Inflammatory macrophage (primary cell): ENCODE data around the gene PPP1R15A.
A peak's percentile ranks its signal among the peaks of the same experiment; 100 is the strongest.
"Not testable (repeated sequence)": the region's sequence is repeated elsewhere in the genome, so short reads cannot be mapped to it uniquely, and the experiment has no call there.

Experiments
- DNase-seq, 2 donors: peaks; one replicate each; pipeline ENCODE4 v3.0.0-alpha.2; 2020 to 2022
- total RNA-seq, 18 experiments: gene quantifications; one replicate each; lab custom pipeline; 2026; ENCODE audit warnings: mixed read lengths in 6 of 18, inconsistent platforms in 2 of 18; lab: John Stamatoyannopoulos, UW

Gene PPP1R15A
- total RNA-seq: 39.7 to 1,035 (median 129) reads per million in 18 experiments

GRCh38 chr19:48872182-48872883, at the start of gene PPP1R15A:
TSS of gene PPP1R15A (plus strand) at chr19:48872421. CDS start at chr19:48873234, 813 bp downstream.
- DNase-seq: peak; percentile 98 to 100

DNA sequence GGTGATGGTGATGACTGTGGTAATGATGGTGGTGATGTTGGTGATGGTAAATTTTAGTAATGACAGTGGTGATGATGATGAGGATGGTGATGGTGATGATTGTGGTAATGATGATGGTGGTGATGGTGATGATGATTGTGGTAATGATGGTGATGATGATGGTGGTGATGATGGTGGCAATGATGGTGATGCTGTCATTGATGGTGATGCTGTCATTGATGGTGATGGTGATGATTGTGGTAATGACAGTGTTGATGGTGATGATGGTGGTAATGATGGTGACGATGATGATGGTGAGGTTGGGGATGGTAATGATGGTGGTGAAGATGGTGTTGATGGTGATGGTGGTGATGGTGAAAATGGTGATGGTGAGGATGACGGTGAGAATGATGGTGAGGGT, 49.7 kb upstream of the PPP1R15A start:
- no peak for DNase-seq

- no peak for DNase-seq
These were observed 45.6 kb upstream of the PPP1R15A start for GRCh38 chr19:48826606-48827020.

DNA sequence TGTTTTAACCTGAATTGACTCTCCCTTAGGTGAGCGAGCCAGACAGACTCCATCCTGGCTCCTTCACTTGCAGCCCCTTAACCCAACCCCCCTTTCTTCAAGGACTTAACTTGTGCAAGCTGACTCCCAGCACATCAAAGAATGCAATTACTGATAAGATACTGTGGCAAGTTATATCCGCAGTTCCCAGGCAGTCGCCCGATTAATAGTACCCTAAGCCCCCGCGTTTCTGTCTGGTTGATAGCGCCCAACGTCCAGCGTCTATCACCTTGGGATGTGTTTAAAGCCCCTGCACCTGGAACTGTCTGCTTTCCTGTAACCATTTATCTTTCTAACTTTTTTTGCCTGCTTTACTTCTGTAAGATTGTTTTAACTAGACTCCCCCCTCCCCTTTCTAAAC, 42.1 kb upstream of the PPP1R15A start:
- DNase-seq: no peak

- no peak for DNase-seq
These were observed 41.3 kb upstream of the PPP1R15A start for GRCh38 chr19:48830965-48831364.

DNA sequence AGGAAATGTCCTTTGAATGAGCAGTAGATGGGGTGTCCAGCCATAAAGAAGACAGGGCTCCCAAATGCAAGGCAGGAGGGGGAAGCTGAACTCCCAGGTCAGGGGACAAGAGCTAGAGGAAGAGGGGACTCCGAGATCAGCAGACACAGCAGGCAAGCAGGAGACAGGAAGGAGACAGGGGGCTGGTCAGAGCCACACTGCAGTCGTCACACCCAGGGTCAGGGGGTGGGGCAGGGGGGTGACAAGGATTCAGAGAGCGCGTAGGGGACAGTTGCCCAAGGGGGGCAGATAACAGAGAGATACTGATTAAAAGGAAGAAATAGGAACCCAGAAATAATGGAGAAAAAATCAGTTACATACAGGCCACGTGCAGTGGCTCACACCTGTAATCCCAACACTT, 39.2 kb upstream of the PPP1R15A start:
- DNase-seq: no peak

DNA sequence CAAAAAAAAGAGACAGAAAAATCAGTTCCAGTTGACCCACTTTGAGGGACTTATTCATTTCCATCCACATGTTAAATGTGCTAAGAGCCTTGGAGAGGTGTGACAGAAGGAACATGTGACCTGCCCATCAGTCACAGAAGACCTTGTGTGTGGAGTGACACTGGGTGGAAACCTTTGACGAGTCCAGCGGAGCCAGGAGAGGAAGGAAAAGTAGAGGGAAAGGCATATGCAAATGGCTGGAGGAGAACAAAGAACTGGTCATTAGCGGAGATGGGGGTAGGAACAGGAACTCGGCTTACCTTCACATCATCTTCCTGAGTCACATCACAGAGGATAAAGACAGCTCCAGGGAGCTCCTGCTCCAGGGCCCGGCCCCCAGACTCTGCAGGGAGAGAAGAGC, 38.2 kb upstream of the PPP1R15A start:
- DNase-seq: peak; percentile 15 to 20

DNA sequence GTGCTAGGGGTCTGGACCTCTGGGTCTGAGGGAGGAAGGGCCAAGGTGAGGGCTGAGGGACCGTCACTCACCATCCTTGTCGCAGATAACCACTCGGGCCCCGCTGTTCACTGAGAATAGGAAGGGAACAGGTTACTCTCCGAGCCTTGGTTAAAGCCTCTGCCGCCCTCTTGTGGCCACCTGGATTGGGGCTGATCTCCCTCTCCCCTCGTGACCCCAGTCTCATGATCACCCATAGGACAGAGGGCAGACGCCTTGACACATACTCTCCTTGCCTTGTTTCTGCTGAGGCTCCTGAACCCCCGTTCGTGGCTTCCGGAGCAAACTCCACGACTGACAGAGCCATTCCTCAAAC, 36.5 kb upstream of the PPP1R15A start:
- DNase-seq: peak; percentile 95 to 96

- no peak for DNase-seq
These were observed 35.9 kb upstream of the PPP1R15A start, which contains the start of gene HSD17B14 for GRCh38 chr19:48836089-48837017. TSS of gene HSD17B14 (minus strand) at chr19:48836491. CDS start at chr19:48836411, 80 bp downstream.

- DNase-seq: peak; percentile 65 to 82
These were observed 35.1 kb upstream of the PPP1R15A start for GRCh38 chr19:48837051-48837524.

GRCh38 chr19:48837687-48838086, 34.5 kb upstream of the PPP1R15A start:
- DNase-seq: no peak

DNA sequence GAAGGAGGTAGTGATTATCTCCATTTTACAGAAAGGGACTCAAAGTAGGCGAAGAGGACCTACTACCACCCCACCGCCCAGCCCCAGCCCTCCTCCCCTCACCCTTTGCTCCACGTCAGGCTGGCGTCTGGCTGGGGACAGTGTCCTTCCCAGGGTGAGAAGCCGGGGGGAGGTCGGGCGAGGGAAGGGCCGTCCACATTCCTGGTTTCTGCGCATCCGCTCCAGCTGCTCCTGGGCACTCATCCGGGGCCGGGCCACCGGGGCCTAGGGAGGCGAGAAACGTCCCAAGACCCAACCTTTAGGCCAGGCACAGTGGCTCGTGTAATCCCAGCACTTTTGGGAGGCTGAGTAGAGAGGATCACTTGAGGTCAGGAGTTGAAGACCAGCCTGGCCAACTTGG, 31.2 kb upstream of the PPP1R15A start:
- DNase-seq: no peak

GRCh38 chr19:48841571-48841970, 30.6 kb upstream of the PPP1R15A start:
- no peak for DNase-seq

- DNase-seq: peak; percentile 63 to 68
These were observed 29.4 kb upstream of the PPP1R15A start for GRCh38 chr19:48842789-48843162.

GRCh38 chr19:48844472-48844871, 27.7 kb upstream of the PPP1R15A start:
- DNase-seq: peak in 1 of 2 donors; percentile 5

DNA sequence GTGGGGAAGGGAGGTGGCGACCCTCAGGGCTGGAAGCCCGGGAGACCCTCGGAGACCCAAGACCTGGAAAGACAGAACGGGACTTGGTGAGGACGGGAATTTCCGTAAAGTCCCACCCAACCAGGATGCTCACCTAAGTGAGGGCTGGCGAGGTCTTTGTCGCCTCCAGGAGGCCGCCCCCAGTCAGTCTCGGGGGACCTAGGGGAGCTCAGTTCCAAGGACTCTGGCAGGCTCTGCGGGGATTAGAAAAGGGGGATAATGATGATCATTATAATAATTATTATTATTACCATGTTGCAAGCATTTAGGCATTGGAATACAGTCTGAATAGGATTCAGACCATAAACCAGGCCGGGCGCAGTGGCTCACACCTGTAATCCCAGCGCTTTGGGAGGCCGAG, 26.8 kb upstream of the PPP1R15A start:
- DNase-seq: no peak

DNA sequence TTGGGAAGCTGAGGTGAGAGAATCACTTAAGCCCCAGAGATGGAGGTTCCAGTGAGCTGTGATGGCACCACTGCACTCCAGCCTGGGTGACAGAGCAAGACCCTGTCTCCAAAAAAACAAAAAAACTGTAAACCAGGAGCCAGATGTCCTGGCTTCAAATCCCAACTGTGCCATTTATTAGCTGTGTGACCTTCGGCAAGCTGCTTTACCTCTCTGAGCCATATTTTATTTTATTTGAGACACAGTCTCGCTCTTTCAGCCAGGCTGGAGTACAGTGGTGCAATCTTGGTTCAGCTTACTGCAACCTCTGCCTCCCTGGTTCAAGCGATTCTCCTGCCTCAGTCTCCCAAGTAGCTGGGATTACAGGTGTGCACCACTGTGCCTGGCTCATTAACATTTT, 25.6 kb upstream of the PPP1R15A start:
- DNase-seq: not testable (repeated sequence)

GRCh38 chr19:48852292-48852691, 19.9 kb upstream of the PPP1R15A start:
- no peak for DNase-seq

GRCh38 chr19:48853483-48853882, 18.7 kb upstream of the PPP1R15A start:
- DNase-seq: no peak

DNA sequence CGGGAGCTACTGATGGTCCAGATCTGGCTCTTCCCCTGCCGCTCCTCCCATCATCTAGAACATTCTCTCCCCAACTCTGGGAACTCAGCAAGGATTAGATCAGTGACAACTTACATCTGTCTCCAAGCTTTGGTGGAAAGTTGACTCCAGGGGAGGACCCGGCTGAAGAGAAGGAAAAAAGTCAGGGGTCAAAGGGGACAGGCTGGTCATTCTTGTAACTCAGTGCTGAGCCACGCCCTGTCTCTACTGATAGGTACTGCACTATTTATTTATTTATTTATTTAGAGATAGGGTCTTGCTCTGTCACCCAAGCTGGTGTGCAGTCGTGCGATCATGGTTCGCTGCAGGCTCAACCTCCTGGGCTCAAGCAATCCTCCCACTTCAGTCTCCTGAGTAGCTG, 18.1 kb upstream of the PPP1R15A start:
- no peak for DNase-seq

DNA sequence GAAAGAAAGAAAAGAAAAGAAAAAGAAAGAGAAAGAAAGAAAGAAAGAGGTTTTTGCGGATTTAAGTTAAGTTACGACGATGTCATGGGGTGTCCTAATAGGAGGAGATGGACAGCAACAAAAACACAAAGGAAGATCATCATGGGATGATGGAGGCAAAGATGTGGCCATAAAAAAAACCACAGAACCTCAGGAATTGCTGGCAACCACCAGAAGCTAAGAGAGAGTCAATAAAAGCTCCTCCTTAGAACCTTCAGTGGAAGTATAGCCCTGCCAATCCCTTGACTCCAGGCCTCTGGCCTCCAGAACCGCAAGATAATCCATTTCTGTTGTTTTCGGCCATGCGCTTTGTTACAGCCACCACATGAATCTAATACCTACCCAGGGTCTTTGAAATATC, 15.3 kb upstream of the PPP1R15A start:
- no peak for DNase-seq

- peak; percentile 33 to 54 for DNase-seq
These were observed 13.1 kb upstream of the PPP1R15A start for GRCh38 chr19:48858984-48859710.
